ENCODE data around the gene AMY1B. TPM values are rescaled to one million over a fixed set of nuclear protein-coding genes. Genes with fewer than 3 reads are reported as not detected.

The AMY1B gene
- total RNA-seq (2014; rRNA removed; shearing (Covaris generic)): not detected in 2 replicates

DNA sequence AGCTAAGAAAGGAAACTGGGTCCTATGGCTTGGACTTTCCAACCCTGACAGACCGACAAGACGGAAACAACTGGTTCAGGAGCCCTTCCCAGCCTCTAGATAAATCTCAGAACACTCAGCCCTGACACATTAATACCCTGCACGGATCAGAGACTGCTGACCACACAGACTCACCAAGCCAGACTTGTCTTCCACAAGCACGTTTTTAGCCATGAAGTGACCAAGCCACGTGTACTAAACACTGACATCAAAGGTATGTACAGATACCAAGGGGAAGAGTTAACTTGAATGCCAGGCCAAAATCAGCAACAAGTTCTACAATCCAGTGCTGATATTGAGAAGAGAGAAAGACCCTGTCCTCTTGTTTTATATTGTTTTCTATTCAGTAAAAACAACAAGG lies at the start of gene AMY1B:
Gene AMY1B, minus strand, starts transcription at position 101 of the 400 bp plus-strand sequence. CDS start 571 bp downstream, outside the sequence.

DNA sequence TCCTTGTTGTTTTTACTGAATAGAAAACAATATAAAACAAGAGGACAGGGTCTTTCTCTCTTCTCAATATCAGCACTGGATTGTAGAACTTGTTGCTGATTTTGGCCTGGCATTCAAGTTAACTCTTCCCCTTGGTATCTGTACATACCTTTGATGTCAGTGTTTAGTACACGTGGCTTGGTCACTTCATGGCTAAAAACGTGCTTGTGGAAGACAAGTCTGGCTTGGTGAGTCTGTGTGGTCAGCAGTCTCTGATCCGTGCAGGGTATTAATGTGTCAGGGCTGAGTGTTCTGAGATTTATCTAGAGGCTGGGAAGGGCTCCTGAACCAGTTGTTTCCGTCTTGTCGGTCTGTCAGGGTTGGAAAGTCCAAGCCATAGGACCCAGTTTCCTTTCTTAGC lies 40.5 kb downstream of the AMY1B start, which contains the start of gene AMY1A:
Gene AMY1A, plus strand, starts transcription at position 301 of the 400 bp plus-strand sequence. CDS start 571 bp downstream, outside the sequence.

Small RNAs within 50 kb of the gene (small RNA-seq; reads per million reads assigned to genes)
- gene AC105272.1: not detected

Other genes starting within 250 kb of the AMY1B start
- gene RNPC3, start 170.5 kb downstream of the AMY1B start, total RNA-seq (2014; rRNA removed; shearing (Covaris generic)): 7.0 and 8.4 TPM in 2 replicates
- gene AMY2B, start 124.6 kb downstream of the AMY1B start, total RNA-seq (2014; rRNA removed; shearing (Covaris generic)): 0.83 and 1.1 TPM in 2 replicates
- gene AMY2A, start 78.8 kb downstream of the AMY1B start, total RNA-seq (2014; rRNA removed; shearing (Covaris generic)): not detected in 2 replicates
- gene AMY1A, start 40.5 kb downstream of the AMY1B start, total RNA-seq (2014; rRNA removed; shearing (Covaris generic)): not detected in 2 replicates
- not detected in 2 replicates for gene AMY1C, start 53.7 kb upstream of the AMY1B start, total RNA-seq (2014; rRNA removed; shearing (Covaris generic))